ENCODE results near the gene PI4KB.

Gene PI4KB

DNA sequence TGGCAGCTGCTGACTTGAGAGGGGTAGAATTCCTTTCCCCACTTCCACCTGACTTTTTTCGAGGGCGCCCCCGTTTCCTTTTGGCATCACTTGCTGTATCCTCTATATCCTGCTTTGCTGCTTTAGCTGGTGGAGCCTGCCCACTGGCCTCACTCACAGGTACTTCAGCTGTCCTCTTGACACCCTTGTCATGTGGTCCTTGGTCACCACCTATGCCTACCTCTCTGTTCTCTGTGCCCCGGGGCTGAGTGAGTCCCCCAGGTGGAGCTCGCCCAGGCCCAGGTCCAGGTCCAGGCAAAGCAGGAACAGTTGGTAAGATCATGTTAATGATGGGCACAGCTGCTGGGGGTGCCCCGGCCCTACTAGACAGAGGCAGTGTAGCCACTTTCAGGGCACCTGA, 15.4 kb upstream of the PI4KB start:
- no peaks in the 10 kb centered on the region for H3K27me3 ChIP-seq (ENCODE audit: control insufficient read depth in 1 of 2, insufficient read depth in 2 of 2, low read length in 2 of 2)
- no peak overlapping the region for H3K9ac ChIP-seq (ENCODE audit: low read length)
- no peak overlapping the region for H3K27ac ChIP-seq (ENCODE audit: low read depth, low read length)
- no peaks in the 10 kb centered on the region for H3K9me3 ChIP-seq (ENCODE audit: low read length)
- H3K36me3 ChIP-seq (ENCODE audit: insufficient read depth, low read length): peaks cover 34% of the 10 kb centered on the region
- peaks cover 8% of the 10 kb centered on the region for H3K4me1 ChIP-seq (ENCODE audit: insufficient read depth, low read length)
- H3K4me3 ChIP-seq (ENCODE audit: low read depth in 1 of 2, low read length in 2 of 2): no peak overlapping the region

- H3K9ac ChIP-seq (ENCODE audit: low read length): no peak overlapping the region
- H3K27ac ChIP-seq (ENCODE audit: low read depth, low read length): no peak overlapping the region
- H3K36me3 ChIP-seq (ENCODE audit: insufficient read depth, low read length): peaks cover 34% of the 10 kb centered on the region
- H3K4me1 ChIP-seq (ENCODE audit: insufficient read depth, low read length): peaks cover 8% of the 10 kb centered on the region
- no peaks in the 10 kb centered on the region for H3K9me3 ChIP-seq (ENCODE audit: low read length)
- H3K4me3 ChIP-seq (ENCODE audit: low read depth in 1 of 2, low read length in 2 of 2): no peak overlapping the region
- H3K27me3 ChIP-seq (ENCODE audit: control insufficient read depth in 1 of 2, insufficient read depth in 2 of 2, low read length in 2 of 2): no peaks in the 10 kb centered on the region
Measured at GRCh38 chr1:151342021-151342420, 14.8 kb upstream of the PI4KB start.

- no peak overlapping the region for H3K4me3 ChIP-seq (ENCODE audit: low read depth in 1 of 2, low read length in 2 of 2)
- no peaks in the 10 kb centered on the region for H3K27me3 ChIP-seq (ENCODE audit: control insufficient read depth in 1 of 2, insufficient read depth in 2 of 2, low read length in 2 of 2)
- H3K9me3 ChIP-seq (ENCODE audit: low read length): no peaks in the 10 kb centered on the region
- no peak overlapping the region for H3K27ac ChIP-seq (ENCODE audit: low read depth, low read length)
- H3K4me1 ChIP-seq (ENCODE audit: insufficient read depth, low read length): peaks cover 6% of the 10 kb centered on the region
- H3K9ac ChIP-seq (ENCODE audit: low read length): no peak overlapping the region
- H3K36me3 ChIP-seq (ENCODE audit: insufficient read depth, low read length): peaks cover 34% of the 10 kb centered on the region
Measured at GRCh38 chr1:151340870-151341754, 13.9 kb upstream of the PI4KB start.

DNA sequence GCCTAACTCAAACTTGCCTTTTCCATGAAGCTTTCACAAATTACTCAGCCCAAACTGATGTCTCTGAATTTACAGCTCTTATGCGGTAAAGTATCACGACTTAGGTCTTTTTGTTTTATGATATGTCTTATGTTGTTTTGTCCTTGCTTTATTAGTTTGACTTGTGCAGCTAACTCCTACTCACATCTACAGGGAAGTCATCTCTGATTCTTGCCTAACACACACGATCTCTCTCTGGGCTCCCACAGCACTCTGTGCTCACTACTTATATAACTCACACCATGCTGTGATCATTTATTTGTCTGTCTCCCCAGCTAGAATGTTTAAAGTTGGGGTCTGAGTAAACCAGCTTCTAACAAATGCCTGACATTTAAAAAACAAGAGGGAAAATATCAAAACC, 9.3 kb upstream of the PI4KB start:
- H3K27ac ChIP-seq (ENCODE audit: low read depth, low read length): no peak overlapping the region
- H3K9ac ChIP-seq (ENCODE audit: low read length): no peak overlapping the region
- no peaks in the 10 kb centered on the region for H3K27me3 ChIP-seq (ENCODE audit: control insufficient read depth in 1 of 2, insufficient read depth in 2 of 2, low read length in 2 of 2)
- H3K9me3 ChIP-seq (ENCODE audit: low read length): no peaks in the 10 kb centered on the region
- H3K4me1 ChIP-seq (ENCODE audit: insufficient read depth, low read length): no peaks in the 10 kb centered on the region
- H3K4me3 ChIP-seq (ENCODE audit: low read depth in 1 of 2, low read length in 2 of 2): no peak overlapping the region
- H3K36me3 ChIP-seq (ENCODE audit: insufficient read depth, low read length): no peaks in the 10 kb centered on the region

DNA sequence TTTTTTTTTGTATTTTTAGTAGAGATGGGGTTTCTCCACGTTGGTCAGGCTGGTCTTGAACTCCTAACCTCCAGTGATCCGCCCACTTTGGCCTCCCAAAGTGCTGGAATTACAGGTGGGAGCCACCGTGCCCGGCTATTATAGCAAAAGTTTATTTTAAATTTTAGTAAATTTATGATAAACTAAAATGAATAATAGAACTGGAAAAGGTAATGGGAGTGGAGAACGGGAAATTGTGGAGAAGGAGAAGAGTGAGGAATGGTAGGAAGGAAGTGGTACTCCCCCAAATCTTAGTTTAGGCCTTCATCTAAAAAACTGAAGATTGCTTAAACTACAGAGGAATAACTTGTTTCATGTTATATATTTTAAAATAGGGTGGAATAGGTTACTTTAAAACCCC, 7.6 kb upstream of the PI4KB start:
- Histone ChIP-seq H3K9me3 (ENCODE audit: low read length) (no peaks in the 10 kb centered on the region), H3K4me1 (ENCODE audit: insufficient read depth, low read length) (no peaks in the 10 kb centered on the region)

DNA sequence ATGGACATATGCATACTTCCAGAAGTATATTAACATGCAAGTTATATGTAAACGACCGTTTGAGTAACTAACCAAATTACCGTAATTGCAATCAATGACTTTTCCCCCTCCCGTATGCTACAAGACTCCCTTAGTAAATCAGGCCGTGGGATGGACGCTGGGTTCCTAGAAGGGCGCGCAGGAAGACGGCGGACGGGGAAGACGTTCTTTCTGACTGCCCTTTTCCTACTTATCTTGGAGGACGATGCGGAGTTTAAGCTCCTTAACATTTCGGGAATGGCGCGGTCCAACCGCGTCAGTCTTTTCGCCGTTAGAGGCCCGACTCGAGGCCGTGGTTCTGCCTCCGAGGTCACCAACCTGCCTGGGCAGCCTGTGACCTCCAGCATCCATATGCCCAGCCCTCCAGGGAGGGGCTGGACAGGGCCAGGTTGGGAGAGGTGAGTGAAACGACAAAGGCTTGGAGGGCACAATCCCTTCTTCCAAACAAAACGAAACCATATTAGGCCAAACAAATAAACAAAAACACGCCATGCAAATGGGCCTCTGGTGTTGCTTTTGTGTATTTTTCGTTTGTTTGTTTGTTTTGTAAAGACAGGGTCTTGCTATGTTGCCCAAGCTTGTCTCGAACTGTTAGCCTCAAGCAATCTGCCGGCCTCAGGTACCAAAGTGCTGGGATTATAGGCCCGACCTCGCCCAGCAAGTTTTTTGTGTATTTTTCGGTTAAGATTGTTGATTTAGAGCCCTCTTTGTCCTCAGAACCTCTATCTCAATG, 873 bp upstream of the PI4KB start:
- no peaks in the 10 kb centered on the region for H3K27me3 ChIP-seq (ENCODE audit: control insufficient read depth in 1 of 2, insufficient read depth in 2 of 2, low read length in 2 of 2)
- H3K9ac ChIP-seq (ENCODE audit: low read length): peak overlapping the region; percentile 70
- peak overlapping the region; percentile 64 to 90 for H3K4me3 ChIP-seq (ENCODE audit: low read depth in 1 of 2, low read length in 2 of 2)
- peaks cover 13% of the 10 kb centered on the region for H3K36me3 ChIP-seq (ENCODE audit: insufficient read depth, low read length)
- no peaks in the 10 kb centered on the region for H3K9me3 ChIP-seq (ENCODE audit: low read length)
- peaks cover 27% of the 10 kb centered on the region for H3K4me1 ChIP-seq (ENCODE audit: insufficient read depth, low read length)
- H3K27ac ChIP-seq (ENCODE audit: low read depth, low read length): peak overlapping the region; percentile 92

More for the DNA sequence above, 7.6 kb upstream of the PI4KB start:
- Histone ChIP-seq H3K9ac (ENCODE audit: low read length) (no peak overlapping the region), H3K27ac (ENCODE audit: low read depth, low read length) (no peak overlapping the region), H3K27me3 (ENCODE audit: control insufficient read depth in 1 of 2, insufficient read depth in 2 of 2, low read length in 2 of 2) (no peaks in the 10 kb centered on the region), H3K4me3 (ENCODE audit: low read depth in 1 of 2, low read length in 2 of 2) (no peak overlapping the region), H3K36me3 (ENCODE audit: insufficient read depth, low read length) (no peaks in the 10 kb centered on the region)

DNA sequence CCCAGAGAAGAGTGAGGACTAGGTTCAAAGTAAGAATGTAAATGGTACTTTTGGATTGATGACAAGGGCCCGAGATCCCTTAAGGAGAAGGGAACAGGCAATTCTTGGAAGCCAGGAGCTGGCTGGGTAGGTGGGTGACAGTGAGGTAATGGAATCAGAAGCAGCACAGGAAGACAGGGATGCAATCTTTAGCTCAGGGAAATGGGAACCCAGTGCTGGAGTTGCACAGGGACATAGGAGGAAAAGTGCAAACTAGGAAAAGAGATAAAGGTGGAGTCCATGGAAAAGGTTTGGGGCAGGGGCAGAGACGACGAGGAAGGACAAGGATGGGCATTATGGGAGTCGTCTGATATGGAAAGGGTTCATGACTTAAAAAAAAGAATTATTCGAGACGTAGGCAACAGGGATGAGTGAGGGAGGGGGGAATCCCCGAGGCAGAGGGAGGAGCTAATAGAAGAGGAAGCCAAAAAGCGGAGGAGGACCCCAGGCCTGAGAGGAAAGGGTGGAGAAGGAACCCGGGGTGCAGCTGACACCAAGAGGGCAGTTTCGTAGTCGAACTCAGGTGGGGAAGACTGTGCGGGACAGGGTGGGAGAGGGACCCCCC, 495 bp downstream of the PI4KB start:
- Histone ChIP-seq H3K36me3 (ENCODE audit: insufficient read depth, low read length) (peaks cover 23% of the 10 kb centered on the region), H3K4me1 (ENCODE audit: insufficient read depth, low read length) (peaks cover 27% of the 10 kb centered on the region), H3K9me3 (ENCODE audit: low read length) (no peaks in the 10 kb centered on the region), H3K27ac (ENCODE audit: low read depth, low read length) (peak overlapping the region; percentile 92), H3K27me3 (ENCODE audit: control insufficient read depth in 1 of 2, insufficient read depth in 2 of 2, low read length in 2 of 2) (no peaks in the 10 kb centered on the region), H3K4me3 (ENCODE audit: low read depth in 1 of 2, low read length in 2 of 2) (peak overlapping the region; percentile 39 to 90), H3K9ac (ENCODE audit: low read length) (peak overlapping the region; percentile 85)

GRCh38 chr1:151325646-151326429, 1.4 kb downstream of the PI4KB start:
- Histone ChIP-seq H3K4me1 (ENCODE audit: insufficient read depth, low read length) (peaks cover 27% of the 10 kb centered on the region), H3K9ac (ENCODE audit: low read length) (peak overlapping the region; percentile 85), H3K9me3 (ENCODE audit: low read length) (no peaks in the 10 kb centered on the region), H3K36me3 (ENCODE audit: insufficient read depth, low read length) (peaks cover 26% of the 10 kb centered on the region), H3K27me3 (ENCODE audit: control insufficient read depth in 1 of 2, insufficient read depth in 2 of 2, low read length in 2 of 2) (no peaks in the 10 kb centered on the region), H3K4me3 (ENCODE audit: low read depth in 1 of 2, low read length in 2 of 2) (peak overlapping the region; percentile 39 to 90), H3K27ac (ENCODE audit: low read depth, low read length) (peak overlapping the region; percentile 92)

DNA sequence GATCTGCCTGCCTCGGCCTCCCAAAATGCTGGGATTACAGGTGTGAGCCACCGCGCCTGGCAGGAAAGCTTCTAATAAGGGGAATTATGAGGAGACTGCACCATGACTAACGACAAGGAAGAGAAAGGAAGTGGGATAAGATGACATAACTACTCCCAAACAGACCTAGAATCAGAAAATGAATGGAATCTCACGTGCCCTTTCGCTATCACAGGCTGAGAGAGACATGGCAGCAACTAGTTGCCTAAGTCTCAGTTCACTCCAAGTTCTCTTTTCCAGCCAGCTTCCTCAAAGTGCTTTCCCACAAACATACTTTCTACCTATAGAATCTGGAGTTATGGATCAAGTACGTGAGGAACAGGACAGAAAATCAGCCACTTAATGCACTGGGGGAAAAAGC, 2.0 kb downstream of the PI4KB start:
- H3K9ac ChIP-seq (ENCODE audit: low read length): no peak overlapping the region
- H3K36me3 ChIP-seq (ENCODE audit: insufficient read depth, low read length): peaks cover 32% of the 10 kb centered on the region
- peaks cover 27% of the 10 kb centered on the region for H3K4me1 ChIP-seq (ENCODE audit: insufficient read depth, low read length)
- H3K4me3 ChIP-seq (ENCODE audit: low read depth in 1 of 2, low read length in 2 of 2): peak overlapping the region in 1 of 2 donors; percentile 90
- H3K27me3 ChIP-seq (ENCODE audit: control insufficient read depth in 1 of 2, insufficient read depth in 2 of 2, low read length in 2 of 2): no peaks in the 10 kb centered on the region
- H3K9me3 ChIP-seq (ENCODE audit: low read length): no peaks in the 10 kb centered on the region
- H3K27ac ChIP-seq (ENCODE audit: low read depth, low read length): no peak overlapping the region

DNA sequence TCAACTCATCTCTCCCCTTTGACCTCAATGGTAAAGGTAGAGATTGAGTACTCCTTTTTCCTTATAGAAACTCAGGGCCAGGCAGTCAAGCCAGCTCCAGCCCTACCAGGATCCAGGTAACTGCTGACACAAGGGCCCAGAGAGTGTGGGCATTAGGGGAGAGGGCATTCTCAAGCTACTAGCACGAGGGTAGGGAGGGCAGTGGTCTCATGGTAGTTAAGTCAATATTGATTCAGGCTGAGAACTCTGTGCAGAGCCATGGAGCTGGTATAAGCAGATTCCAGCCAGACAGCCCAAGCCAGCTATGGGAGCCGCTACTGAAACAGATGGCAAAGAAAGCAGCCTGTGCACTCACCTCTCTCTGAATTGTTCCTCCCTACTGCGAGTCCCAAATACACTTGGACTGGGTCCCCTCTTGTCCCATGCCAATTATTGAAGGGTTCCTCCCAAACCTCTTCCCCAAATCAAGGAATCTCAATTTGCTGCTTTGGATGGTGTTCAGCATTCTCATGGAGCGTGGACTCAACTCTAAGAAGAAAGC, 2.8 kb downstream of the PI4KB start:
- H3K9ac ChIP-seq (ENCODE audit: low read length): no peak overlapping the region
- H3K4me1 ChIP-seq (ENCODE audit: insufficient read depth, low read length): peaks cover 27% of the 10 kb centered on the region
- peaks cover 37% of the 10 kb centered on the region for H3K36me3 ChIP-seq (ENCODE audit: insufficient read depth, low read length)
- H3K9me3 ChIP-seq (ENCODE audit: low read length): no peaks in the 10 kb centered on the region
- no peak overlapping the region for H3K27ac ChIP-seq (ENCODE audit: low read depth, low read length)
- H3K27me3 ChIP-seq (ENCODE audit: control insufficient read depth in 1 of 2, insufficient read depth in 2 of 2, low read length in 2 of 2): no peaks in the 10 kb centered on the region
- H3K4me3 ChIP-seq (ENCODE audit: low read depth in 1 of 2, low read length in 2 of 2): no peak overlapping the region
